Tibial artery (tissue), 4 donors: ENCODE measurements around the gene IGF1R.
A peak's percentile ranks its signal among the peaks of the same experiment; 100 is the strongest.

Experiments
- DNase-seq, 2 donors: peaks; one replicate each; pipeline ENCODE4 v3.0.0-alpha.2; 2019
- H3K27ac ChIP-seq, 2 donors: fragments of 200-600 bp; sonication (generic) in 1 of 2; 1 replicate in 1 of 2; 2 replicates in 1 of 2; pipeline ENCODE4 v1.5.1; 2018 to 2019; ENCODE audit warnings: mild to moderate bottlenecking in 1 of 2
- H3K27me3 ChIP-seq, 2 donors: fragments of 200-600 bp; sonication (generic) in 1 of 2; one replicate each; pipeline versions ENCODE4 v1.5.1 to v1.6.0; 2016 to 2019
- H3K36me3 ChIP-seq, 3 donors: fragments of 200-600 bp; sonication (generic) in 2 of 3; one replicate each; pipeline ENCODE4 v1.5.1; 2016 to 2019; ENCODE audit warnings: mild to moderate bottlenecking in 2 of 3
- H3K4me1 ChIP-seq, 4 donors: fragments of 200-600 bp; sonication (generic) in 2 of 4; 1 replicate in 3 of 4; 2 replicates in 1 of 4; pipeline ENCODE4 v1.5.1; 2016 to 2019
- H3K4me3 ChIP-seq, 2 donors: fragments of 200-600 bp; sonication (generic) in 1 of 2; 1 replicate in 1 of 2; 2 replicates in 1 of 2; pipeline ENCODE4 v1.5.1; 2018 to 2019; ENCODE audit warnings: mild to moderate bottlenecking in 2 of 2
- H3K9me3 ChIP-seq, 3 donors: fragments of 200-600 bp; sonication (generic) in 1 of 3; one replicate each; pipeline ENCODE4 v1.5.1; 2016 to 2019
- intact Hi-C: fragments of 100-400 bp; cut with DNase I; formaldehyde crosslinking; loops from one replicate; pipeline ENCODE4 v1.15.0; 2023; ENCODE audit warnings: low total_unique reads
- TF ChIP-seq, protein P1 (sequence below), 2 experiments: fragments of 200-600 bp in 1 of 2; fragments of 450-650 bp in 1 of 2; IDR thresholded peaks; one replicate each; pipeline ENCODE4 v1.5.1; 2017 to 2019; ENCODE audit warnings: antibody characterized with exemption in 2 of 2, mild to moderate bottlenecking in 1 of 2, moderate library complexity in 1 of 2

Gene IGF1R

GRCh38 chr15:98720031-98720430, 71.7 kb downstream of the IGF1R start:
- Histone ChIP-seq H3K4me3 (no peak overlapping the region), H3K27ac (peak overlapping the region; percentile 45 to 60), H3K27me3 (no peaks in the 10 kb centered on the region), H3K9me3 (no peaks in the 10 kb centered on the region), H3K36me3 (no peaks in the 10 kb centered on the region), H3K4me1 (peaks cover 3 to 100% (median 81%) of the 10 kb centered on the region in 4 donors)
- no peak for DNase-seq
- intact Hi-C loops: loop anchor here (5.0 kb wide), 1 partner anchor 58 kb away; no protein-coding TSS in a partner anchor
- TF ChIP-seq, protein P1, sequence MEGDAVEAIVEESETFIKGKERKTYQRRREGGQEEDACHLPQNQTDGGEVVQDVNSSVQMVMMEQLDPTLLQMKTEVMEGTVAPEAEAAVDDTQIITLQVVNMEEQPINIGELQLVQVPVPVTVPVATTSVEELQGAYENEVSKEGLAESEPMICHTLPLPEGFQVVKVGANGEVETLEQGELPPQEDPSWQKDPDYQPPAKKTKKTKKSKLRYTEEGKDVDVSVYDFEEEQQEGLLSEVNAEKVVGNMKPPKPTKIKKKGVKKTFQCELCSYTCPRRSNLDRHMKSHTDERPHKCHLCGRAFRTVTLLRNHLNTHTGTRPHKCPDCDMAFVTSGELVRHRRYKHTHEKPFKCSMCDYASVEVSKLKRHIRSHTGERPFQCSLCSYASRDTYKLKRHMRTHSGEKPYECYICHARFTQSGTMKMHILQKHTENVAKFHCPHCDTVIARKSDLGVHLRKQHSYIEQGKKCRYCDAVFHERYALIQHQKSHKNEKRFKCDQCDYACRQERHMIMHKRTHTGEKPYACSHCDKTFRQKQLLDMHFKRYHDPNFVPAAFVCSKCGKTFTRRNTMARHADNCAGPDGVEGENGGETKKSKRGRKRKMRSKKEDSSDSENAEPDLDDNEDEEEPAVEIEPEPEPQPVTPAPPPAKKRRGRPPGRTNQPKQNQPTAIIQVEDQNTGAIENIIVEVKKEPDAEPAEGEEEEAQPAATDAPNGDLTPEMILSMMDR (IDR thresholded peaks at IDR 0.05): no peak

- intact Hi-C loops: loop anchor here (5.0 kb wide), 1 partner anchor 59 kb away; no protein-coding TSS in a partner anchor
- no peak for DNase-seq
- TF ChIP-seq, protein P1 (IDR thresholded peaks at IDR 0.05): no peak
- Histone ChIP-seq H3K9me3 (no peaks in the 10 kb centered on the region), H3K4me3 (no peak overlapping the region), H3K4me1 (peaks cover 2 to 100% (median 73%) of the 10 kb centered on the region in 4 donors), H3K27ac (peak overlapping the region in 1 of 2 donors; percentile 60), H3K36me3 (no peaks in the 10 kb centered on the region), H3K27me3 (no peaks in the 10 kb centered on the region)
Measured at GRCh38 chr15:98720577-98721565, 72.5 kb downstream of the IGF1R start.

- no peak for DNase-seq
- intact Hi-C loops: loop anchor here (5.0 kb wide), 1 partner anchor 60 kb away; no protein-coding TSS in a partner anchor
- Histone ChIP-seq H3K36me3 (no peaks in the 10 kb centered on the region), H3K9me3 (no peaks in the 10 kb centered on the region), H3K27ac (peak overlapping the region in 1 of 2 donors; percentile 54), H3K4me1 (peaks cover 0 to 100% (median 68%) of the 10 kb centered on the region in 4 donors), H3K27me3 (no peaks in the 10 kb centered on the region), H3K4me3 (no peak overlapping the region)
- TF ChIP-seq, protein P1 (IDR thresholded peaks at IDR 0.05): no peak
Measured at GRCh38 chr15:98722209-98722608, 73.9 kb downstream of the IGF1R start.

DNA sequence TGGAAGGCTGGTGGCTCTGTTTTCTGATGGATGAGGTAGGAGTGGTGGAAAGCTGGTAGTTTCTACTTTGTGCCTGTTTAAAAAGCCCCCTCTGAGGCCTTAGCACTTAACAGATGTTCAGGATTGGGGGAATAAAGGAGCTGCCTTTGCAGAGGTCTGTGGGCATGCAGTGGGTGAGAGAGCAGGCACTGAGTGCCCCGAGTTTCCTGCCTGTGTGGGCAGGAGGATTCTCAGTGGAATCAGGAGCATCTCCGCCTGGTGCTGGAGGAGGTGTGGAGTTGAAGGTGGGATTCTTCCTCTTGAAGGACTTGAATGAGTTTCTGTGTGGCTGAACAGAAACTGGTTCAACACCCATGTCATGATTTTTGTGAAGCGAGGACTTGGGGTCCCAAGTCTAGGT, 74.3 kb downstream of the IGF1R start:
- Histone ChIP-seq H3K36me3 (no peaks in the 10 kb centered on the region), H3K9me3 (no peaks in the 10 kb centered on the region), H3K4me3 (no peak overlapping the region), H3K27me3 (no peaks in the 10 kb centered on the region), H3K4me1 (peaks cover 0 to 100% (median 69%) of the 10 kb centered on the region in 4 donors), H3K27ac (peak overlapping the region in 1 of 2 donors; percentile 54)
- no peak for DNase-seq
- TF ChIP-seq, protein P1 (IDR thresholded peaks at IDR 0.05): no peak
- intact Hi-C loops: loop anchor here (5.0 kb wide), 1 partner anchor 60 kb away; no protein-coding TSS in a partner anchor

DNA sequence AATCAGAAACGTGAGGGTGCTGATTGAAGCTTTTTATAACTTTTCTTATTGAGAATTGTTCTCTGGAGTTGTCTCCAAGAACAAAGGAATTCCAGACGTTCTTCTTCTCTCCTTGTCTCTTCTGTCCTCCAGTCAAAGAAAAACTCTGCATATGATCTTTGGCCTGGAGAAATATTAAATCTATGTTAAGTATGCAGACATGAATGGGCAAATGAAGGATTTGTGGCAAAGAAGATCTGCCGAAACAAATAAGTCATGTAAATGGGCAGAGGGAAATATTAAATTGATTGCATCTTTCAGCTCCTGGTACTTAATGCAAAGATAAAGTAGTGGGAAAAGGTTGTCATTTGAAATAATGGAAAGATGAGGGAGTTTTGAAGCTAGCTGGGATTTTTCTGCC, 74.9 kb downstream of the IGF1R start:
- Histone ChIP-seq H3K27me3 (no peaks in the 10 kb centered on the region), H3K4me3 (no peak overlapping the region), H3K9me3 (no peaks in the 10 kb centered on the region), H3K36me3 (no peaks in the 10 kb centered on the region), H3K4me1 (peaks cover 0 to 100% (median 68%) of the 10 kb centered on the region in 4 donors), H3K27ac (peak overlapping the region in 1 of 2 donors; percentile 54)
- no peak for DNase-seq
- TF ChIP-seq, protein P1 (IDR thresholded peaks at IDR 0.05): no peak
- intact Hi-C loops: loop anchor here (5.0 kb wide), 1 partner anchor 61 kb away; no protein-coding TSS in a partner anchor
